GM21447 (cell line): ENCODE measurements around the gene MLN.
"Not testable (repeated sequence)": the region's sequence is repeated elsewhere in the genome, so short reads cannot be mapped to it uniquely, and the experiment has no call there.

ENCODE experiments used
- ATAC-seq: cut with Tn5 transposase; IDR thresholded peaks from one replicate; pipeline ENCODE4 v1.9.1; 2021; ENCODE audit not compliant: unreplicated experiment

MLN gene

GRCh38 chr6:33836806-33837469 lies 33.1 kb upstream of the MLN start:
- no peak for ATAC-seq

GRCh38 chr6:33834401-33835392 lies 30.9 kb upstream of the MLN start:
- ATAC-seq: no peak

GRCh38 chr6:33833599-33833998 lies 29.8 kb upstream of the MLN start:
- no peak for ATAC-seq

GRCh38 chr6:33832831-33833230 lies 29.0 kb upstream of the MLN start:
- ATAC-seq: not testable (repeated sequence)

- ATAC-seq: not testable (repeated sequence)
Measured at GRCh38 chr6:33831725-33832124, 27.9 kb upstream of the MLN start.

GRCh38 chr6:33830635-33831240 lies 26.9 kb upstream of the MLN start:
- ATAC-seq: no peak

- ATAC-seq: no peak
Measured at GRCh38 chr6:33828764-33829731, 25.2 kb upstream of the MLN start.

- no peak for ATAC-seq
Measured at GRCh38 chr6:33828452-33828763, 24.6 kb upstream of the MLN start.

GRCh38 chr6:33827546-33828451 lies 24.0 kb upstream of the MLN start:
- ATAC-seq: no peak

GRCh38 chr6:33826537-33826936 lies 22.7 kb upstream of the MLN start:
- ATAC-seq: no peak

- no peak for ATAC-seq
Measured at GRCh38 chr6:33824461-33825154, 20.8 kb upstream of the MLN start.

GRCh38 chr6:33823806-33824205 lies 20.0 kb upstream of the MLN start:
- ATAC-seq: no peak

GRCh38 chr6:33822575-33823395 lies 19.0 kb upstream of the MLN start:
- ATAC-seq: no peak

GRCh38 chr6:33820784-33821520 lies 17.1 kb upstream of the MLN start:
- no peak for ATAC-seq

- no peak for ATAC-seq
Measured at GRCh38 chr6:33820243-33820642, 16.4 kb upstream of the MLN start.

- no peak for ATAC-seq
Measured at GRCh38 chr6:33819021-33819420, 15.2 kb upstream of the MLN start.

GRCh38 chr6:33818293-33818692 lies 14.5 kb upstream of the MLN start:
- no peak for ATAC-seq

GRCh38 chr6:33817489-33817888 lies 13.7 kb upstream of the MLN start:
- no peak for ATAC-seq
